Measurements from ENCODE around the gene ARHGAP24. TPM values are rescaled to one million over a fixed set of nuclear protein-coding genes. Genes with fewer than 3 reads are reported as not detected.

ARHGAP24 gene
- total and polyA plus RNA-seq, 2 experiments from 2014 or later: 19.5 to 29.6 TPM

DNA sequence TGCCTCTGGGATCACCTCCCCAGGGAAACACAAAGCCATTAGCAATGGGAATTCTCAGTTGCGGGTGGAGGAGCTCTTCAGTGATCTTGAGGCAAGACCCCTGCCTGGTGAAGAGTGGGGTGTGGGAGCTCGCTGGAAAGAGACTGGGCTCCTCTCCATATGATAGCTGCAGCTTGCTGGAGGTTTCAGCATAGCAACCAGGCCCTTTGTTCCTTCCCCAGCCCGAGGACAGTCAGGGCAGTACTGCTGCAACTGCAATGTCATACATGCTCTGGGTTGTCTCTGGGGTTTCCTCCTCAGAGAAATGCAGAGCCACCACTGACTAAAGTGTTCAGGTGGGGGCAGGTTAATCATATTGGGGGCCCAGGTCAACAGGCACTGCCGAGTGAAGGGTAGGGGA is 81.3 kb downstream of the ARHGAP24 start:
- TF ChIP-seq, protein P1, sequence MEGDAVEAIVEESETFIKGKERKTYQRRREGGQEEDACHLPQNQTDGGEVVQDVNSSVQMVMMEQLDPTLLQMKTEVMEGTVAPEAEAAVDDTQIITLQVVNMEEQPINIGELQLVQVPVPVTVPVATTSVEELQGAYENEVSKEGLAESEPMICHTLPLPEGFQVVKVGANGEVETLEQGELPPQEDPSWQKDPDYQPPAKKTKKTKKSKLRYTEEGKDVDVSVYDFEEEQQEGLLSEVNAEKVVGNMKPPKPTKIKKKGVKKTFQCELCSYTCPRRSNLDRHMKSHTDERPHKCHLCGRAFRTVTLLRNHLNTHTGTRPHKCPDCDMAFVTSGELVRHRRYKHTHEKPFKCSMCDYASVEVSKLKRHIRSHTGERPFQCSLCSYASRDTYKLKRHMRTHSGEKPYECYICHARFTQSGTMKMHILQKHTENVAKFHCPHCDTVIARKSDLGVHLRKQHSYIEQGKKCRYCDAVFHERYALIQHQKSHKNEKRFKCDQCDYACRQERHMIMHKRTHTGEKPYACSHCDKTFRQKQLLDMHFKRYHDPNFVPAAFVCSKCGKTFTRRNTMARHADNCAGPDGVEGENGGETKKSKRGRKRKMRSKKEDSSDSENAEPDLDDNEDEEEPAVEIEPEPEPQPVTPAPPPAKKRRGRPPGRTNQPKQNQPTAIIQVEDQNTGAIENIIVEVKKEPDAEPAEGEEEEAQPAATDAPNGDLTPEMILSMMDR (IDR thresholded peaks at IDR 0.05; ENCODE audit: poor library complexity): no peak
- TF ChIP-seq EZH2phosphoT487 (IDR thresholded peaks at IDR 0.05; ENCODE audit: low read depth, severe bottlenecking, unreplicated experiment) (no peak), EZH2 (IDR thresholded peaks at IDR 0.05; ENCODE audit: borderline replicate concordance) (no peak)
- Histone ChIP-seq H4K20me1 (ENCODE audit: insufficient read depth, poor library complexity, severe bottlenecking) (no peaks in the 10 kb centered on the region), H3K4me1 (ENCODE audit: insufficient read depth) (no peaks in the 10 kb centered on the region), H3K27me3 (no peaks in the 10 kb centered on the region), H2AFZ (no peak overlapping the region), H3K9me2 (replicated peaks; ENCODE audit: insufficient read depth) (no peaks in the 10 kb centered on the region), H3K36me3 (replicated peaks; ENCODE audit: insufficient read depth, low read depth) (no peaks in the 10 kb centered on the region), H3K27ac (no peak overlapping the region), H3K4me3 (no peak overlapping the region), H3K9me3 (ENCODE audit: low read depth) (no peaks in the 10 kb centered on the region), H3K4me2 (no peak overlapping the region), H3K79me2 (peaks cover 2% of the 10 kb centered on the region)
- WGBS (ENCODE audit: low lambda C conversion rate, missing lambda C conversion rate): 85% methylated on average over 4 of the region's 4 CpGs
- DNase-seq (ENCODE audit: low spot score): no peak

- Histone ChIP-seq H3K9me2 (replicated peaks; ENCODE audit: insufficient read depth) (no peaks in the 10 kb centered on the region), H2AFZ (no peak overlapping the region), H4K20me1 (ENCODE audit: insufficient read depth, poor library complexity, severe bottlenecking) (no peaks in the 10 kb centered on the region), H3K4me2 (no peak overlapping the region), H3K27me3 (no peaks in the 10 kb centered on the region), H3K9me3 (ENCODE audit: low read depth) (no peaks in the 10 kb centered on the region), H3K4me3 (no peak overlapping the region), H3K27ac (no peak overlapping the region), H3K36me3 (replicated peaks; ENCODE audit: insufficient read depth, low read depth) (no peaks in the 10 kb centered on the region), H3K4me1 (ENCODE audit: insufficient read depth) (no peaks in the 10 kb centered on the region), H3K79me2 (peaks cover 2% of the 10 kb centered on the region)
- TF ChIP-seq EZH2 (IDR thresholded peaks at IDR 0.05; ENCODE audit: borderline replicate concordance): no peak
- TF ChIP-seq, protein P1 (IDR thresholded peaks at IDR 0.05; ENCODE audit: poor library complexity): no peak
- no peak for DNase-seq (ENCODE audit: low spot score)
- WGBS (ENCODE audit: low lambda C conversion rate, missing lambda C conversion rate): 81% methylated on average over 6 of the region's 6 CpGs
Observed at GRCh38 chr4:85557016-85557901, 82.3 kb downstream of the ARHGAP24 start.

DNA sequence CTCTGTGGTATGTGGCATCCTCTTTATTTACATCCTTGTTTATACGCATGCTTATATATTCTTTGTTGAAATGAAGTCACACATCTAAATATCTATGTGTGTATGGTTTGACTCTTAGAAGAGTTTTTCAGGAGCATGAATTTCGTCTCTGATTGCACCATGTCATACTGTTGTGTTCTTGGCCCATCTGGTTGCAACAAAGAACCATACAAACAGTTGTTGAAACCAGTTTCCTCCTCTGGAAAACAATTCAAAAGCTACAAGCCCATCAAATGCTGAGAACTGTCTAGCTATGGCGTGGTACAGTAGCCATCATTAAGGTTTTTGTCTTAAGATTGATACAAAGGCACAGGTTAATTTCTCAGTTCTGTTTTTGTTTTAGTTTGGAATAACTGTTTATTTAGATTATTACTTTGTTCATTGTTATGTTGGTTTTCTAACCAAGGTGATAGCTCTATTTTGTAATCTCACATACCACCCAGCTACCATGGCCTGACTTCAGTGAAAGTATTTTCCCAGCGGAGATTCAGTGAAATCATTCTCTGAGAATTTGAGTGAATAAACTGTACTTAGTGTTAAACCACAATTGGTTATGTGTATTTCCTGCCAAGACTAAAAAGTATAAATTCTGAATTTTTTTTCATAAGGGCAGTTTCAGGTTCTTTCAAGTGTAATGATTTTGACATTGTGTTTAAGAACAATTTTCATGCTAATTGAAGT is 91.0 kb downstream of the ARHGAP24 start:
- Histone ChIP-seq H3K4me2 (no peak overlapping the region), H3K27me3 (no peaks in the 10 kb centered on the region), H2AFZ (no peak overlapping the region), H3K9me3 (ENCODE audit: low read depth) (no peaks in the 10 kb centered on the region), H3K4me3 (no peak overlapping the region), H3K79me2 (peaks cover 2% of the 10 kb centered on the region), H3K27ac (no peak overlapping the region), H3K4me1 (ENCODE audit: insufficient read depth) (no peaks in the 10 kb centered on the region), H3K9me2 (replicated peaks; ENCODE audit: insufficient read depth) (no peaks in the 10 kb centered on the region), H3K36me3 (replicated peaks; ENCODE audit: insufficient read depth, low read depth) (no peaks in the 10 kb centered on the region), H4K20me1 (ENCODE audit: insufficient read depth, poor library complexity, severe bottlenecking) (no peaks in the 10 kb centered on the region)
- no peak for DNase-seq (ENCODE audit: low spot score)
- WGBS (ENCODE audit: low lambda C conversion rate, missing lambda C conversion rate): 87% methylated on average over 4 of the region's 4 CpGs
- TF ChIP-seq, protein P1 (IDR thresholded peaks at IDR 0.05; ENCODE audit: poor library complexity): no peak
- TF ChIP-seq EZH2phosphoT487 (IDR thresholded peaks at IDR 0.05; ENCODE audit: low read depth, severe bottlenecking, unreplicated experiment) (no peak), EZH2 (IDR thresholded peaks at IDR 0.05; ENCODE audit: borderline replicate concordance) (no peak)
